ENCODE measurements around the gene LARP1.

Gene LARP1

GRCh38 chr5:154841273-154841661, 86.1 kb downstream of the LARP1 start (continued):
- TF ChIP-seq SNAI2 (CRISPR knock-in tag; IDR thresholded peaks at IDR 0.05) (no peak), CSRNP3 (CRISPR knock-in tag; IDR thresholded peaks at IDR 0.05) (no peak), ZFP30 (CRISPR knock-in tag; IDR thresholded peaks at IDR 0.05) (no peak), TOX (CRISPR knock-in tag; IDR thresholded peaks at IDR 0.05; ENCODE audit: borderline replicate concordance) (no peak), CREB5 (CRISPR knock-in tag; IDR thresholded peaks at IDR 0.05; ENCODE audit: low read depth) (no peak)

- TF ChIP-seq TCF4 (CRISPR knock-in tag; IDR thresholded peaks at IDR 0.05; ENCODE audit: borderline replicate concordance): no peak
- no peak for TF ChIP-seq POU6F1 (CRISPR knock-in tag; IDR thresholded peaks at IDR 0.05; ENCODE audit: borderline replicate concordance, low read depth)
- no peak for TF ChIP-seq ARNTL (CRISPR knock-in tag; IDR thresholded peaks at IDR 0.05; ENCODE audit: borderline replicate concordance, low read depth)
- TF ChIP-seq OSR1 (CRISPR knock-in tag; IDR thresholded peaks at IDR 0.05): no peak
- no peak for TF ChIP-seq RARB (CRISPR knock-in tag; IDR thresholded peaks at IDR 0.05)
- TF ChIP-seq ZNF8 (CRISPR knock-in tag; IDR thresholded peaks at IDR 0.05): no peak
- TF ChIP-seq GLIS3 (CRISPR knock-in tag; IDR thresholded peaks at IDR 0.05): no peak
- no peak for TF ChIP-seq ZFP3 (CRISPR knock-in tag; IDR thresholded peaks at IDR 0.05)
- no peak for TF ChIP-seq ZC3H10 (CRISPR knock-in tag; IDR thresholded peaks at IDR 0.05)
- no peak for TF ChIP-seq ESRRG (CRISPR knock-in tag; IDR thresholded peaks at IDR 0.05)
- no peak for TF ChIP-seq SNAI2 (CRISPR knock-in tag; IDR thresholded peaks at IDR 0.05)
- no peak for TF ChIP-seq CSDC2 (CRISPR knock-in tag; IDR thresholded peaks at IDR 0.05)
- no peak for TF ChIP-seq CSRNP3 (CRISPR knock-in tag; IDR thresholded peaks at IDR 0.05)
- no peak for TF ChIP-seq TSHZ2 (CRISPR knock-in tag; IDR thresholded peaks at IDR 0.05)
- no peak for TF ChIP-seq PPARA (CRISPR knock-in tag; IDR thresholded peaks at IDR 0.05; ENCODE audit: borderline replicate concordance)
- no peak for TF ChIP-seq ZNF565 (CRISPR knock-in tag; conservative IDR thresholded peaks at IDR 0.05; ENCODE audit: low read depth)
- no peak for TF ChIP-seq BACH2 (CRISPR knock-in tag; IDR thresholded peaks at IDR 0.05; ENCODE audit: borderline replicate concordance)
- ATAC-seq: no peak
Observed at GRCh38 chr5:154842689-154843530, 87.7 kb downstream of the LARP1 start.

GRCh38 chr5:154844809-154845208, 89.6 kb downstream of the LARP1 start:
- TF ChIP-seq TCF4 (CRISPR knock-in tag; IDR thresholded peaks at IDR 0.05; ENCODE audit: borderline replicate concordance): peak; percentile 74
- TF ChIP-seq SNAI2 (CRISPR knock-in tag; IDR thresholded peaks at IDR 0.05): no peak
- TF ChIP-seq TSHZ2 (CRISPR knock-in tag; IDR thresholded peaks at IDR 0.05): peak; percentile 80; the same call in 1 of the 2 replicates
- TF ChIP-seq ESRRG (CRISPR knock-in tag; IDR thresholded peaks at IDR 0.05): no peak
- ATAC-seq: peak; percentile 44; the same call in 1 of the 3 replicates
